Fibroblast of lung (primary cell): Measurements from ENCODE around the gene ITCH.
"Not testable (repeated sequence)": the region's sequence is repeated elsewhere in the genome, so short reads cannot be mapped to it uniquely, and the experiment has no call there.

ENCODE experiments used
- EZH2 ChIP-seq: IDR thresholded peaks from 2 replicates; pipeline ENCODE4 v1.5.1; 2012; ENCODE audit warnings: low read length, control low read depth, mild to moderate bottlenecking; ENCODE audit errors: missing control alignments
- TF ChIP-seq, protein P1 (sequence below), 2 donors: IDR thresholded peaks in 1 of 2; conservative IDR thresholded peaks in 1 of 2; 1 replicate in 1 of 2; 2 replicates in 1 of 2; pipeline ENCODE4 v1.5.1; 2011 to 2012; ENCODE audit warnings: low read length in 2 of 2, control low read depth in 1 of 2, inconsistent platforms in 1 of 2, low read depth in 1 of 2, mild to moderate bottlenecking in 1 of 2

DNA sequence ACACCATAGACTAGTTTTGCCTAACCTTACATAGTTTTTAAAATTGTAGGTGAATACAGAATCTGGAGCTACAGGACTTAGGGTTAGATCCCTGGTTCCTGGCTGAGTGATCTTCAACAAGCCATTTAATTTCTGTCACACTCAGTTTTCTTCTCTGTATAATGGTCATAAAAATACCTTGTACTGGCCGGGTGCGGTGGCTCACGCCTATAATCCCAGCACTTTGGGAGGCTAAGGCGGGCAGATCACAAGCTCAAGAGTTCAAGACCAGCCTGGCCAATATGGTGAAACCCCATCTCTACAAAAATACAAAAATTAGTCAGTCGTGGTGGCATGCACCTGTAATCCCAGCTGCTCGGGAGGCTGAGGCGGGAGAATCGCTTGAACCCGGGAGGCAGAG is 3.3 kb upstream of the ITCH start:
- TF ChIP-seq, protein P1, sequence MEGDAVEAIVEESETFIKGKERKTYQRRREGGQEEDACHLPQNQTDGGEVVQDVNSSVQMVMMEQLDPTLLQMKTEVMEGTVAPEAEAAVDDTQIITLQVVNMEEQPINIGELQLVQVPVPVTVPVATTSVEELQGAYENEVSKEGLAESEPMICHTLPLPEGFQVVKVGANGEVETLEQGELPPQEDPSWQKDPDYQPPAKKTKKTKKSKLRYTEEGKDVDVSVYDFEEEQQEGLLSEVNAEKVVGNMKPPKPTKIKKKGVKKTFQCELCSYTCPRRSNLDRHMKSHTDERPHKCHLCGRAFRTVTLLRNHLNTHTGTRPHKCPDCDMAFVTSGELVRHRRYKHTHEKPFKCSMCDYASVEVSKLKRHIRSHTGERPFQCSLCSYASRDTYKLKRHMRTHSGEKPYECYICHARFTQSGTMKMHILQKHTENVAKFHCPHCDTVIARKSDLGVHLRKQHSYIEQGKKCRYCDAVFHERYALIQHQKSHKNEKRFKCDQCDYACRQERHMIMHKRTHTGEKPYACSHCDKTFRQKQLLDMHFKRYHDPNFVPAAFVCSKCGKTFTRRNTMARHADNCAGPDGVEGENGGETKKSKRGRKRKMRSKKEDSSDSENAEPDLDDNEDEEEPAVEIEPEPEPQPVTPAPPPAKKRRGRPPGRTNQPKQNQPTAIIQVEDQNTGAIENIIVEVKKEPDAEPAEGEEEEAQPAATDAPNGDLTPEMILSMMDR (conservative IDR thresholded peaks at IDR 0.05 in 1 of 2, IDR thresholded peaks at IDR 0.05 in 1 of 2; ENCODE audit: low read depth in 1 of 2, low read length in 2 of 2): not testable (repeated sequence)
- not testable (repeated sequence) for TF ChIP-seq EZH2
